CD4-positive, alpha-beta T cell treated with Interleukin-12 subunit alpha and Interleukin-12 subunit beta, for 1 hour (primary cell): ENCODE data around the gene ENDOU.
A peak's percentile ranks its signal among the peaks of the same experiment; 100 is the strongest.

Source experiments
- DNase-seq: peaks from one replicate; pipeline ENCODE4 v3.0.0-alpha.2; 2020

ENDOU gene

DNA sequence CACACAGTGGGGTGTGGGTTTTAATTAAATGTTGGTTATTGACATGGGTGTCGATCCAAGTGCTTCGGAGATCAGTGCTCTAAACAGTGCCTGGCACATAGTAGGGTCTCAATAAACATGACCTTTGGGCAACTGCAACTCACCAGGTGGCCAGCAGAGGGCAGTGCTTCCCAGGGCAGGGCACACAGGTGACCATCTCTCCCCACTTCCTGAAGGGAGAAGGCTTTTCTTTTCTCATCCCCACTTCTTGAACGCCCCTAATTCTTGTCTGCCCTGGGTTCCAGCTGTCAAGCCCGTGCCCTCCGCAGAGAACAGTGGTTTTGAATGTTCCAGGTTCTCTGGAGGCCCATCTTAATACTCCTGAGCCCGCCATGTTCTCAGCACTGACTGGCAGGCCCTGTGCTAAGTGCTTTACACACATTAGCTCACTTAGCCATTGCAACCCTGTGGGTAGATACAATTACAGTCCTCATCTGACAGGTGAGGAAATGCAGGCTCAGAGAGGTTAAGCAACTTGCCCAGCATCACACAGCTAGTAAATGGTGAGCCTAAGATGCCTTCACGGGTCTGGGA is 17.0 kb upstream of the ENDOU start:
- peak; percentile 75 for DNase-seq

DNA sequence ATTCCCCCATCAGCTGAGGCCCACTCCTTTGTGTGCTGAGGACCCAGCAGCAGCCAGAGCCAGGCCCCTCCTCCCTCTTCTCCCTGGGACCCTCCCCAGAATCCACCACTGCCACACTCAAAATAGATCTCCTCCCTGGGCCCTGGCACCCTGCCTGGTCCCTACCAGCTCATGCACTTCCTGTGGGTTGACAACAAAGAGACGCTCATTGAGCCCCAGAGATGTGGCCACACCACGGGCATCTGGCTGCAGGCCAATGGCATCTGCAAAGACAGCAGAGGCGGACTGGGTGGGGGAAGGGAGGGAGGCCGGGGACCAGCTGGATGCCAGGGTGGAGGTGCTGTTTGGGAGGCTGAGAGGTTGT is 16.0 kb upstream of the ENDOU start:
- peak; percentile 80 for DNase-seq

- no peak for DNase-seq
These were observed 15.5 kb upstream of the ENDOU start for GRCh38 chr12:47740606-47741339.

GRCh38 chr12:47739979-47740378 is 14.7 kb upstream of the ENDOU start:
- no peak for DNase-seq

GRCh38 chr12:47739297-47739696 is 14.0 kb upstream of the ENDOU start:
- no peak for DNase-seq

GRCh38 chr12:47737936-47738594 is 12.8 kb upstream of the ENDOU start:
- no peak for DNase-seq

- no peak for DNase-seq
These were observed 11.8 kb upstream of the ENDOU start for GRCh38 chr12:47736877-47737676.

GRCh38 chr12:47736216-47736615 is 10.9 kb upstream of the ENDOU start:
- no peak for DNase-seq

DNA sequence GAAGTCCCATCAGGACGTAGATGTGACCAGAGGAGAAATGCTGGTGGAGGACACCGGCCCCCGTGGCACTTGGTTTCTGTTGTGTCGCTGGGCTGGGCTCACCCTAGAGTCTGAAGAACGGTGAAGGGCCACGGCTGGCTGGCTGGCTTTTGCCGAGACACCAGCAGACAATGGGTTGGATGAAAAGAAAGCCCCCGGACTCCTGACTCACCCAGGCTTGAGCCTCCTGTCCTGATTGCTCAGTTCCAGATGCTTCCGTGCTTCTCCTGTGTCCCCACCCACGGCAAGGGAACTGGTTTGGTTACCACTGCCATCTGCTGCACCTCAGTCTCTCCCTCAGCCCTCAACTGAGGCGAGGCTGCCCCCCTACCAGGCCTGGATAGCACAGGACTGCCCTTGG is 10.4 kb upstream of the ENDOU start:
- no peak for DNase-seq

- no peak for DNase-seq
These were observed 9.6 kb upstream of the ENDOU start for GRCh38 chr12:47734725-47735480.

- DNase-seq, result no peak
These were observed 7.9 kb upstream of the ENDOU start for GRCh38 chr12:47733142-47733541.

DNA sequence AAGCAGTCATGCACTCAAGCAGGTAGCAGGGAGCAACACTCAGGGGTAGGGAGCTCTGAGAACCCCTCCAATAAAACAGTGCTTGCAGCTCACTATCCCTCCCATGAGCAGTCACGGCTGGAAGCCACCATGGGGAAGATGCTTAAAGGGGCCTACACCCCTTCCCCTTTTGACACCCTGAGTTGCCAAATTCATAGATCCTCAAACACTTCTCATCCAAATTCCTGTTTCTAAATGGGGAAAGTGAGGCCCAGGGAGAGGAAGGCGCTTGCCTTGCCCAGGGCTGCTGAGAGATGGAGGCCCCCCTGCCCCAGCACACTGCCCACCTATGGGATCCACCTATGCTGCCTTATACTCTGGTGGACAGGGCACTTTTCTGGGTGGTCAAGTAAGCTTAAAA is 7.2 kb upstream of the ENDOU start:
- no peak for DNase-seq

DNA sequence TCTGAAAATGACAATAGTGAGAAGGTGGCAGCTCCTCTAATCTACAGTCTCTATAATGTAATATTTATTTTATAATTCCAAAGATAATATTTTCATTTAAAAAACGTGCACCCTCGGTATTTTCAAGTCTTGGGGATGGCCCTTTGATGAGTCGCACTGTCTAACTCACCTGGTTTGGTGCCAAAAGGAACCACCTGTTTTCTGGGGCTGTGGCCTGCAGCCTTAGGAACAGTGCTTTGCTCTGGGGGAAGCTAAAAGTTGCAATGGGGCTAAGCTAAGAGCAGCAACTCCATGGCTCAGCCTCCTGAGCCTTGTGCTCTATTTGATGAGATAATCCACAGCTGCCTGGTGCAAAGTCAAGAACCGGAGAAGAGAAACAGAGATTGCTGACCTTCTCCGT is 6.4 kb upstream of the ENDOU start:
- DNase-seq, result no peak

DNA sequence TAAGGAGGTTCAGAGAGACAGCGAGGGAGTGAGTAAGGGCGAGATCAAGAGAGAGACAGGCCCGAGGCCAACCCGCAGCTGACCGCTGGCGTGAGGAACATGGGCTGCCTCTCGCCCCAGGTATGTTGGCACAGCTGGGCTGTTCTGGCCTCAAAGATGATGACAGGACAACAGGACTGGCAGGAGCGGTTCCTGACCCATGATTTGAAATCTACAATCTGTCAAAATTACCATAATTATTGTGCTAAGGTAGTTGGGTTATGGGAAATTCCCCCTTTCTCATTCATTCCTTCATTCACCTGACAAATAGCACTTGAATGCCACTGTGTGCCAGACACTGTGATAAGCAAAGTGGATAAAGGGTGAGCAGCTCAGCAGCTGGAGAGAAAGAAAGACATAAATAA is 5.1 kb upstream of the ENDOU start:
- no peak for DNase-seq

- DNase-seq, result no peak
These were observed 3.9 kb upstream of the ENDOU start for GRCh38 chr12:47729233-47729632.

GRCh38 chr12:47725893-47726292 is 603 bp upstream of the ENDOU start:
- no peak for DNase-seq

GRCh38 chr12:47722941-47723631 is 2.2 kb downstream of the ENDOU start:
- no peak for DNase-seq

GRCh38 chr12:47722136-47722834 is 3.0 kb downstream of the ENDOU start:
- no peak for DNase-seq

GRCh38 chr12:47721431-47721973 is 3.8 kb downstream of the ENDOU start:
- peak; percentile 33 for DNase-seq

GRCh38 chr12:47718531-47718930 is 6.8 kb downstream of the ENDOU start:
- no peak for DNase-seq
